GM19035 (cell line): Measurements from ENCODE around the gene CSTF1.
A peak's percentile ranks its signal among the peaks of the same experiment; 100 is the strongest.

Source experiments
- ATAC-seq: cut with Tn5 transposase; IDR thresholded peaks from one replicate; pipeline ENCODE4 v1.9.1; 2021; ENCODE audit not compliant: unreplicated experiment

Gene CSTF1

DNA sequence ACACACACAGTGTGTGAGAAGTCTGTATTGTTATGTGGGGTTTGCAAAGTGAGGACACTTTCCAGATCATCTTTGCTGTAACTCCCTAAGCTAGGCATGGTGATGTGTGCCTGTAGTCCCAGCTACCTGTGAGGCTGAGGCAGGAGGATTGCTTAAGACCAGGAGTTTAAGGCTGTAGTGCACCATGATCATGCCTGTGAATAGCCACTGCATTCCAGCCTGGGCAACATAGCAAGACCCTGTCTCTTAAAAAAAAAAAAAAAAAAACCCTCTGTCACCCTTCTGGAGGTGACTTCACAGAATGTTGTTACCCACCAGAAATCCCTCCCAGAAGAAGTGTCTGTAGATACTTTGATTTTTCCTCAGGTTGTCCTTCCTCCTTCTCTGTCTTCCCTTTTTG lies 34.5 kb downstream of the CSTF1 start:
- ATAC-seq = no peak

DNA sequence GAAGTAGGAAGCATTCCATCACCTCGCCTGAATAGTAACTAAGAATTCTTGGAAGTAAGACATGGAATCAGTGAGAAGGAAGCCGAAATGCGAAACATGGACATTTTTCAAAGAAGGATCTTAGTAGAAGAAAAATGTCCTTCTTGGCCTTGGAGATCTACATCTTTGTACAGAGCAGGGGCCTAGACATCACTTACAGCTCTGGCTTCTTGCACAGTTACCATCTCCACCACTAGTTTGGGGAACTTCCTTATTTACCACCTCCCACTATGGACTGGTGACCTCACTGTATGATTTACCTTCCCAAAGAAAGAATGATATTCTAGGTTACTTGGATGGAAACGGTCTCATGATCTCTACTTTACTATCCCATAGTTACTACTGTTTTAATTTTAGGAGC lies 35.4 kb downstream of the CSTF1 start:
- ATAC-seq = no peak

DNA sequence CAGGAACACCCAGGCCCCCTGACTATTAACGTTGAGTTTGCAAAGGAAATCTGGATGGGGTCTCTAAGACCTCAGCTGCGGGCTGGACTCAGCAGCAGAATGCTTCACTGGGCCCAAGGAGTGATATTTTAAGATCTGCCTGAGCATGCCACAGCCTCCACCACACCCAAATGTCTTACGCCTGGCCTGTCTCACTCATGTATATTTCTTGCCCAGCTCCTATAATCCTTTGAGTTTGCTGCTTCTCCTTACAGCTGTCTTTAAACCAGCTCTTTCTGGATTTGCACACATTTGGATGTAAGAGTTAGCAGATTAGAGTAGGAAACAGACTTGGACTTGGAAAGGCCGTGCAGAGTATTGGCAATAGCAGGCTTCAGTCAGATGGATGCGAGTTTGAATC lies 36.0 kb downstream of the CSTF1 start:
- no peak for ATAC-seq

DNA sequence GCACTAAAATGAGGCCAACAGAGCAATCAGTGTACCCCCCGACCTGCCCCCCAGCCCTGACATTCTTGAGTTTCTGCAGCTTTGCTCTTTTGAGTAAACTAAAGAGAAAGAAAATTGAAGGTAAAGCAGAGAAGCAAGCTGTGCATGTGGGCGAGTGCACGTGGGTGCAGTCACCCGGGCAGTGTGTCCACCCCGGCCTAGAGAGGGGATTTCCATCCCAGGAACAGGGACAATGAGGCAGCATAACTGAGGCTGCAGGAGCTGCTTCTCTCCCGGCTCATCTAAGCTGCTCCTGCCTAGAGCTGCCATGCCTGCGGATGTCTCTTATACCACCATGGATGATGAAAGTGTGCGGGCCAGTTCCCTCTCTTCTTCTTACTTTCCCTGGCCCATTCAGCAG lies 36.4 kb downstream of the CSTF1 start:
- no peak for ATAC-seq

DNA sequence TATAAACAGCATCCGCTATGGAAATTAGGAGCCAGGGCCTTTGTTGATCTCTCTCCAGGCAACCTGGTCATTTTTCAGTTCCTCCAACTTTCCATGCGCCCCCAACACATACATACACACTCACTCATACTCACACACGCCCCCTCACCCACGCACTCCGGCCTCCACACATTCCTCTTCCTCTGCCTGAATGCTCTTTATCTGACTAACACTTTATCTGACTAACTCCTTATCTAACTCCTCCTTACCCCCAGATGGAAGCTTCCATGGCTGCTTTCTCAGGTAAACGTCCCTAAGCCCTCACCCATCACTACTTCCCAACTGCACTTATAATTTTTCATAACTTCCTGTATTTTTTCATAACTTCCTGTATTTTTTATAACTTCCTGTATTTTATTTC lies 37.1 kb downstream of the CSTF1 start:
- no peak for ATAC-seq

DNA sequence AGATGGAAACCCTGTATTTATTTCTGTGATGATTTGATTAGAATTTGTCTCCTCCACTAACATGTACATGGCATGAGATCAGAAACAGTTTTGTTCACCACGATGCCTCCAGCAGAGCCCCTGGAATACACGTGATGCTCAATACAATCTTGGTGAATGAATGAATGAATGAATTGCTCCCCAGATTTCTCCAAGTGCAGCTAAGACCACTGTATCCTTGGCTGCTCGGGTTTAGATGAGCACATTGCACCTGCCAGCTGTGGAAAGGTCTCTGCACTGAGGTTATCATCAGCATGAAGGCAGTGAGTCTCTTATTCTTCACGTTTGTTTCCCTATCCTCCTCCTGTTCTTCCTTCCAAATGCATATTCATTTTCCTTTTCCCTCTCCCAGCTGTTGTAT lies 37.5 kb downstream of the CSTF1 start:
- no peak for ATAC-seq

DNA sequence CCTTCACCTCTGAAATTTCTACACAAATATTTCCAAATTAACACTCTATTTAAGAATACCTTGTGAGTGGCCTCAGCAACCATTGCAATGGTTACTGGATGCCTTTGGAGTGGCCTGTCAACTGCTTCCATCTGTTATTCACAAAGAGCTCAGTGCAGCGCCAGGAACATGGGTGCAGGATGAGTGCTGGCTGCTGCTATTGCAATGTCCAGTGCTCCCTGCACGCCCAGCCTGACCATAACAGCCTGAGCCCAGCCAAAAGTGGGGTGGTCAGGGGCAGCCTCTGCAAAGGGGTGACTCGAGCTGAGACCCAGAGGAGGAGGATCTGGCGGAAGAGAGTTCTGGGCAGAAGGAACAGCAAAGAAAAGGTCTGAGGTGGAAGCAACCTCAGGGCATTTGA lies 38.0 kb downstream of the CSTF1 start:
- no peak for ATAC-seq

DNA sequence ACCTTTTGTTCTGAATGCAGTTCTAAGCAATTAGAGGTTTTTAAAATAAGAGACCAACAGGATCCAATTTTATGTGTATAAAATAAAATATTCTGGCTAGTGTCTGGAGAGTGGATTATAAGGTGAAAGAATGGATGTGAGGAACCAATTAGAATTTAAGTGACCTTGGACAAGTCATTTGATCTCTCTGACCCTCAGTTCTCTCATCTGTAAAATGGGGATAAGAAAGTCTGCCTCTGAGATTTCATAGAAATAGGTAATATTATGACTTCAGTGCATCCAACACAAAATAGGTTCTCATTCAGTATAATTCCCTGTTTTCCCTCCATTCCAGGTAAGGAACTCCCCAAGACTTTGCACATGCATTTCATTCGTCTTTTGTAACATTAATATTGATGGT lies 38.5 kb downstream of the CSTF1 start:
- ATAC-seq = no peak

DNA sequence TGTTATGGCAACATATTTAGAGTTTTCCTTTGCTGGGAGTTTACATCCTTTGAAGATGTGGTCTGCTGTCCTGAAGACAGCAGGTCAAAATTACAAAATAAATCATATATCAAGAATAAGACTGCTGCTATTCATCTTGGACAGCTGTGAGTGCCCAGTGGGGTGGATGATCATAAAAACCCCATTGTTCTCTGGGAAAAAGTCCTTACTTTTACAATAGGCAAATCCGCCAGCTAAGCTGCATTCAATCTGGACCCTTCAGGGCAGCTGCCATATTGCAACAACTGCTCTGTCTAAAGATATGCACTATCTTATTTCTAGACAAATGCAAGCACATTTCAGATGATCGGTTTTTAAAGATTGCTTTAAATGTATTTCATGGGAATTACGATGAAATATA lies 39.0 kb downstream of the CSTF1 start:
- no peak for ATAC-seq

DNA sequence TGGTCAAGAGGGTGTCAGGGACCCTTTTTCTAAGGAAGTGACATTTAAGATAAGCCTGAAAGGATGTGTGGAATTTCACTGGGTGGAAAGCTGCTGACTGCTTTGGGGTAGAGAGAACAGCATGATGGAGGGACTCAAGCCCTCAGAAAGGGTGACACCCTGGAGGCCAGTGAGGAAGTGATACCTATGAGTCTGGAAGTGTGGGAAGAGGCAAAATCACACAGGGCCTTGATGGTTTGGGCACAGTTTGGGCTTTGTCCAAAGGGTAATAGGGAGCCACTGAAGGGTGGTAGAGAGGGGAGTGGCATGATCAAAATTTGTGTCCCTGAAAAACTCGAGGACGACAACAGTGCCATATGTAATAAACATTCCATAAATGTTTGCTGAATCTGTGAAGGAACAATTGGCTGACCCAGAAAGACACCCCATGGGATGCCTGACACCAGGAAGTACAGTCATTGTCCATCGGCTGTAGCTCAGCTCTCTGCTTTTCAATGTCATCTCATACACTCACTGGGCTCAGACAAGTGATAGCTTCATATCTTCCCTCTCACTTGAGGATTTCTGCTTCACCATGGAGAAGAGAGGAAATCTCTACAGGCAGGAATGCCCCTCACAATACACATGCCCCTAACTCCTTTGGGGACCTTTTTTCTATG lies 40.9 kb downstream of the CSTF1 start:
- ATAC-seq = no peak

DNA sequence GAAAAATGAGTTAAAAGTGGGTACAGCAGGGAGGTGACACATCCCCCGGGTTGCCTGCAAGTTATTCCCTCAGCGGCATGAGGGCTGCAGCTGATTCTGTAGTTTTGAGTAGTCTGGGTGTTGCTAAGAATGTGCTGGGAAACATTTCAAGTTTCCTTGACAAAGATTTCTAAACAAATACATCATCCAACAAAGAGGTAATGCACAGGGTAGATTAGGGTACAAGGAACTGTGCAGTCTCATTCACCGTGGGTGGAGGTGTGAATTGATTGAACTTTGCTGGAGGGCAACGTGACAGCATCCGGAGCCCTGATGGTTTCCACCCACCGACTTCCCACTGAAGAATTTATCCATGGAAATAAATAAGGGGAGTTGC lies 41.4 kb downstream of the CSTF1 start:
- no peak for ATAC-seq

DNA sequence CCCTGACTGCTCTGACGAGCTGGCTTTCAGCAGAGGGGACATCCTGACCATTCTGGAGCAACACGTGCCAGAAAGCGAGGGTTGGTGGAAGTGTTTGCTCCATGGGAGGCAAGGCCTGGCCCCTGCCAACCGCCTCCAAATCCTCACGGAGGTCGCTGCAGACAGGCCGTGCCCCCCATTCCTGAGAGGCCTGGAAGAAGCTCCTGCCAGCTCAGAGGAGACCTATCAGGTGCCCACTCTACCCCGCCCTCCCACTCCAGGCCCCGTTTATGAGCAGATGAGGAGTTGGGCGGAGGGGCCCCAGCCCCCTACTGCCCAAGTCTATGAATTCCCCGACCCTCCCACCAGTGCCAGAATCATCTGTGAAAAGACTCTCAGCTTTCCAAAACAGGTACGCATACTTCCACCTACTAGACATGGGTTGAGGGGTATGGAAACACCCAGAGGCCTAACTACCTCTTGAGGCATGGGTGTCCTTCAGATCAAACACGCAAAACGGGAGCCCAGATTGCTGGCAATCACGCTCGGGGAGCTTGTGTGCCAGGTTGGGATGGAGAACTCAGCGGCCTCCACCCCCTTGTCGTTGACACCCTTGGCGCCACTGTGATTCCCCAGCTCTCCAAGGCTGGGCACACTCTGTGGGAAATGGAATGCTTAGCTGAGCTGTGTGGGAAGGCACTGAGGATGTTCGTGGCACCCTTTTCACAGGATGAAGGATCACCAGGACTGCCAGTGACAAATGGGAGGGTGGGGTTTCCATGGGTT lies 44.9 kb downstream of the CSTF1 start:
- no peak for ATAC-seq

DNA sequence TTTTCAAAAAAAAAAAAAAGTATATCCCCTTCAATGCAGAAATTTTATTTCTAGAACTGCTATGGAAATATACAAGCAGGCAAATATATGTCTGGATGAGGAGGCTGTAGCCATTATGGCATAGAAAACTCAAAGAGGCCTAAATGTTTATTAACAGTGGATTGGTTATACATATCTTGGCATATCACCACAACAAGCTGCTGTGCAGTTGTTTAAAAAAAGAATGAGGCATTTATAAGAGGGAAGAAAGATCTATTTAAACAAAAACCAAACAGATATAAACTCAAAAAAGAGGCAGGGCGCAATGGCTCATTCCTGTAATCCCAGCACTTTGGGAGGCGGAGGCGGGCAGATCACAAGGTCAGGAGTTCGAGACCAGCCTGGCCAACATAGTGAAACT lies 45.8 kb downstream of the CSTF1 start:
- ATAC-seq = no peak

DNA sequence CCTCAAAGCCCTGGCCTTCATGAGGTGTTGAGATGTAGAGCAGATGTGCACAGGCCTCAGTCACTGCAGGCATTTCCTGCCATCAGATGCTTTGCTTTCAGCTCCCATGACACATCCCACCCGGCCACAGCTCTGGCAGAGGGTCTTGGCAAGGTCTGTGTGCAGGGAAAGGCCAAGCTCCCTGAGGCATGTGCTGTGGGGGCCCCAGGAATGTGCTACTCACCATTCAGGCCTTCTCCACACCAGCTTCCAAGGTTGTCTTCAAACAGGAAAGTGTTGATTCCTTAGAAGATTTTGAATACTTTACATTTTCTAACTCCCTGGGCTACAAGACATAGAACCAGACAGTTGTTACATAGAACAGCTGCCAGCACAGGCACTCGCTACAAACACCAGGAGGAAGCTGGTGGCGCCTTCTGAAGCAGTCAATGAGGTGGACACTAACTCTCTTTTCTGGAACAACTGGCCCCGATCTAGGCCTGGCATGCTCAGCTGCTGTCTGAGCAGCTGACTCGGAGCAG lies 47.4 kb downstream of the CSTF1 start:
- ATAC-seq = no peak

DNA sequence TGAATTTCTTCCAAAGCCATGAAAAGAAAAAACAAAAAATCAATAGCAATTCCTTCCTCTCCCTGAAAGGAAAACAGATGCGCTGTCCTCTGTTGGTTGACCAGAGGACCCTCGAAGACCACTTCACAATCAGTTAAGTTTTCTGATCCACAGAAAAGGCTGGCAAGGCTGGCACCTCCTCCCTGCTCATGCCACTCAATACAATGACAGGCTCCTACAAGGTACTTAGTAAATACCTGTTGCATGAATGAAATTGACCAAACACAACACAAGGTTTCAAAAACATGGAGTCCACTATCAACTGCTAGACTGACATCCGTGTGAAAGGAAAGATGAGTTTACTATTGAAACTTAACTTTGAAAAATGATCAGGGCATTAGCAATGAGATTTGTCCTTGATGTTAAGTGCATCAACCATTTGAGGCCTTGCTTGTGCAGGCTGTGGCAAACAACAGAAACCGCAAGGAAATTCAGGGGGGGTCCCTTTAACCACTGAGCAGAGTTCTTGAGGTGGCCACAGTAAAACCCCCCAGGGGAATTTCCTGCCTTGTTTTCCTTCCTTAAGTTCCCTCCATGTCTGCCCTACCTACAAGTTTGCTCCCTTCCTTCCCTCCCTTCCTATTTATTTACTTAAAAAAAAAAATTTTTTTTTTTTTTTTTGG lies 48.0 kb downstream of the CSTF1 start:
- peak; percentile 72 for ATAC-seq

DNA sequence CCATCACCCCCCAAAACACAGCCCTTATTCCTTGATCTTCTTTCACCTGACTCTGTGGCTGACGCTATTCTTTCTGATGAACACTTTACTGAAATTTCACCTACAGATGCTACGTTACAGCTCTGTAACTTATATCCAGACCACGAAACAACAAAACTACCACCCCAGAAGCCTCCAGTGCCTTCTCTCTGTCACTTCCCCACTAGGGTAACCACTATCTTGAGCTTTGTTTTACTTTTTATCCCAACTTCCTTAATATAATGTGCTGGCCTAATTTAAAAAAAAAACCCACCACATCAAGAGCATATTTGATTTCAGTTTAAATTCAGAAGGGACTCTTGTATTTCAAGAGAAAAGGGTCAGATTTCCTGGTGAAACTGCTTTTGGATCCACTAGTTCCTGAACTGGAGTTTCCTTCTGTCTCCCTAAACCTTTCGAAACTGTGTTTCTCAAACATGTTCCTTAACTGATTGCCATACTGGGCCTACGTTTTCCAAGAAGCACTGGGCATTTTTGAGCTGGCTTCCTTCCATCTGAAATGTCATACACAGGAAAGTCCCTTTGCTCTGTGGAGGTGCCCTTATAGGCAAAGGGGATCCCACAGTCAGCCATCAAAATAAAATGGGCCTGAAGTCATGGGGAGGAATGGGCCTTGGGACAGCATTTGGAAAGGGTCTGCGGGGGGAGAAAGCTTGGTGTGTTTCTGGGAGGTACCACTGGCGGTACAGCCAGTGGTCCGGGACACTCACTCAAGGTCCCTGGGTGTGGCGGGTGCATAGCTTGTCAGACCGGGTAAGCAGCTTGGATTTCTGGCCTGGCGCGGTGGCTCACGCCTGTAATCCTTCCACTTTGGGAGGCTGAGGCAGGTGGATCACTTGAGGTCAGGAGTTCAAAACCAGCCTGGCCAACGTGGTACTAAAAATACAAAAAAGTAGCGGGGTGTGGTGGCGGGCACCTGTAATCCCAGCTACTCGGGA lies 50.2 kb downstream of the CSTF1 start:
- ATAC-seq = no peak

DNA sequence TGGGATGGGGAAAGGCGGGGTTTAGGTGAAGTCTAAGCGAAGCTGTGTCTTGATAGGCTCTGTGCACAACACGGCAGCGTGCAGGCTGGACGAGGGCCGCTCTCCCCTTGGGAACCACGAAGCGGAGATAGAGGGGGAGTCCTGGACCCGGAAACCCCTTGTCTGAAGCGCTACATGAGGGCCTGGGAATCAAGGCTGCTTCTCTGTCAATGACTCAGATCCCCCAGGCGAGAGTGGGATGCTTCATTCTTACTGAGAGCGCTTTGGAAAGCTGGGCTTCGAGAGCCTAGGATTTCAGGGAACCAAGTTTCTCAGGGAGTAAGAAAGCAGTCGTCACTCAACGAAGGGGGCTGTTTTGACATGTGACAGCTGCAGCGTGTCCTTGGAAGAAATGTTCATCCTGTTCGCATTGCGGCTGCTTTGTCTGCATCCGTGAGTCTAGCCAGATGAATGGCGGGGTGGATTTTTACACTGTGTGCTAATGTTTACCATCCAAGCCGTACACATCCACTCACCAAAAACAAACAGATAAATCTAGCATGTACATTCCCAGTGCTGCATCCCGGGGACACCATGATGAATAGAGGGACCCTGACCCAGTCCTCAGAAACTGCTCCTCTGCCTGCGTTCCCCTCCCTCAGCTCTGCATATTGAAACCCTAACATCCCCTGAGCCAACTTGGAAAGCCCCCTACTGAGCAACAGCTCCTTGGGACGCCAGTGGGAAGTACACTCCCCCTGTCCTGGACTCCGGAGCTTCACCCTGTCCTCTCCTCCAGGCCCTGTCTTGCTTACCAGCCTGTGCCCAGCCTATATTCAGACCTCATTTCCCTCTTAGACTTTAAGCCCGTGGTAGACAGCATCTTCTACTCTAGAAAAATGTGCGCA lies 51.5 kb downstream of the CSTF1 start:
- ATAC-seq = no peak

DNA sequence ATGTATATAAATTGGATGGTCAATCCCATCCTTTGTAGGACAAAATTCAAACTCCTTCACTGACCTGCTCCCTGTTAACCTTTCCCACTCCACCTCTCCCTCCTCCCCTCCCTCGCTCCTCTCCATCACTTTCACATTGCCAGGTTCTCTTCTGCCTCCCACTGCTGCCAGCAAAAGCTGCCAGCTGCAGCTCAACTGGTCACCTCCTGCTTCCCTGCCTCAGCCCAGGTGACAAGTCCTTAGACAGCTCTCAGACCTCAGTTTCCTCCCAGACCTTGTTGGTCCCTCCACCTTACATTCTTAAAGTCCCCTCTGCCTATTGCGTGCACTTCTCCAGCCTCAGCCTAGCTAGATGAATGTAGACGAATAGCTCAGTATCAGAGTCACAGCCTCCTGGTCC lies 52.7 kb downstream of the CSTF1 start:
- no peak for ATAC-seq

DNA sequence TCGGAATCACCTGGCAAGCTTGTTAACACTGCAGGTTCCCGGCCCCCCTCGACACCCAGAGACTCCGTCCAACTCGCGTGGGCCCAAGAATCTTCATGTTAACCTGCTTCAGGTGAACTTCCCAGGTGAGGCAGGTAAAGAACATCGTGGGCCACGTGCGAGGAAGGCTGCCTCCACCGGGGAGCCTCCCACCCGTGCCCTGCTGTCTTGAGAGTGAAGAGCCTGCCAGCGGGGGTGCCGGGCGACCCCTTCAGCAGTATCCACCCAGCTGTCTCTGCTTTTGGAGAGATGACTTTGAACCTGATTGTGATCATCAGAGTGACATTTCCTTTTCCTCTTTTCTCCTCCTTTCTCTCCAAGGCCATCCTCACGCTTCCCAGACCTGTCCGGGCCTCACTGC lies 53.1 kb downstream of the CSTF1 start:
- ATAC-seq = no peak

DNA sequence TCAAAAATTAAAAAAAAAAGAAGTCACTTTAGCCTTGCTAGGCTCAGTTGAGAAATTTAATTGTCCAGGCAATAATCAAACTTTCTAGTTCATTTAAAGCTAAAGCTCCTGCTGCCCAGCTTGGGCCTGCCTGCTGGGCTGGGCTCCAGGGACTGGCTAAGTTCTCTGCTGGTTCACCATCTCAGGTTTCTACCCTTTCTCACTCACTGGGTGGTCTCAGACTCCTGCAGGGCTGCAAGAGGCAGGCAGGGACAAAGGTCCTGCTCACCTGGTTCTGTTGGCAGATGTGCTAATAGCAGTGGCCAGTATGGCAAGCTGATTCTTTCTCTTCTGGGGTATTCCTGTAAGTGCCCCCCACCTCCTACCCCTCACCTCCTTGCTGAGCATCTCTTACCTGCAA lies 54.8 kb downstream of the CSTF1 start:
- ATAC-seq = no peak
